ENCODE results near the gene JMJD7. TPM values are rescaled to one million over a fixed set of nuclear protein-coding genes. Genes with fewer than 3 reads are reported as not detected.

Gene JMJD7
- polyA plus RNA-seq, 2 of the 4 experiments (the other 2 are of a cell fraction): 3.4 to 3.8 TPM

- ChIA-PET POLR2A (no interaction called here), CTCF (interaction anchor here (0.6 to 1.3 kb wide), 3 partner anchors 10 to 591 kb away, joined by 3 to 5 read pairs (median 3); no protein-coding TSS in a partner anchor)
- Histone ChIP-seq H3K4me1 (no peaks in the 10 kb centered on the region), H3K4me3 (no peak overlapping the region), H3K4me2 (no peak overlapping the region), H3K9me3 (no peaks in the 10 kb centered on the region), H3K27ac (no peak overlapping the region)
- FAIRE-seq (no peak), DNase-seq (ENCODE audit: low read depth in 1 of 2, low spot score in 1 of 2) (no peak), ATAC-seq (no peak)
- 93% methylated on average over 3 of the region's 13 CpGs for WGBS (ENCODE audit: missing lambda C conversion rate)
- TF ChIP-seq RCOR1 (IDR thresholded peaks at IDR 0.05; ENCODE audit: low read depth, low read length): no peak
- no peak for TF ChIP-seq CTCF (IDR thresholded peaks at IDR 0.05)
- TF ChIP-seq CEBPB (IDR thresholded peaks at IDR 0.05): no peak
- TF ChIP-seq EHF (CRISPR knock-in tag; IDR thresholded peaks at IDR 0.05): no peak
- TF ChIP-seq JUNB (IDR thresholded peaks at IDR 0.05): no peak
- TF ChIP-seq HOXB13 (CRISPR knock-in tag; IDR thresholded peaks at IDR 0.05; ENCODE audit: low read depth): no peak
- no peak for TF ChIP-seq MAZ (IDR thresholded peaks at IDR 0.05; ENCODE audit: borderline replicate concordance, low read depth, low read length)
- no peak for TF ChIP-seq GATA3 (IDR thresholded peaks at IDR 0.05; ENCODE audit: borderline replicate concordance)
- no peak for TF ChIP-seq MAX (IDR thresholded peaks at IDR 0.05)
- TF ChIP-seq HEYL (CRISPR knock-in tag; IDR thresholded peaks at IDR 0.05): no peak
These were observed 49.9 kb downstream of the JMJD7 start for GRCh38 chr15:41877631-41878354.

- no peak overlapping the region for H3K4me3 ChIP-seq
- TF ChIP-seq TP53 (CRISPR knock-in tag; IDR thresholded peaks at IDR 0.05) (no peak), SMC3 (IDR thresholded peaks at IDR 0.05) (no peak), NFE2L2 (conservative IDR thresholded peaks at IDR 0.05; ENCODE audit: low read length) (no peak), GATA3 (IDR thresholded peaks at IDR 0.05; ENCODE audit: borderline replicate concordance) (no peak), JUNB (IDR thresholded peaks at IDR 0.05) (no peak)
- no peak for ATAC-seq
- H3K27ac ChIP-seq: no peak overlapping the region
- 84% methylated on average over 5 of the region's 10 CpGs for WGBS (ENCODE audit: missing lambda C conversion rate)
- no peak for FAIRE-seq
- ChIA-PET POLR2A (no interaction called here), CTCF (interaction anchor here (0.6 to 1.1 kb wide), 2 partner anchors 25 to 591 kb away, joined by 3 to 5 read pairs; no protein-coding TSS in a partner anchor)
- no peak overlapping the region for H3K4me2 ChIP-seq
- no peaks in the 10 kb centered on the region for H3K4me1 ChIP-seq
- DNase-seq (ENCODE audit: low read depth in 1 of 2, low spot score in 1 of 2): no peak
- H3K9me3 ChIP-seq: no peaks in the 10 kb centered on the region
These were observed 50.4 kb downstream of the JMJD7 start for GRCh38 chr15:41878355-41878699.

- H3K4me2 ChIP-seq: no peak overlapping the region
- DNase-seq (ENCODE audit: low read depth in 1 of 2, low spot score in 1 of 2) (no peak), ATAC-seq (no peak), FAIRE-seq (no peak)
- H3K9me3 ChIP-seq: no peaks in the 10 kb centered on the region
- TF ChIP-seq PHF8 (IDR thresholded peaks at IDR 0.05; ENCODE audit: borderline replicate concordance, low read depth): no peak
- no peak for TF ChIP-seq PBX3 (IDR thresholded peaks at IDR 0.05)
- no peak for TF ChIP-seq ZSCAN20 (CRISPR knock-in tag; IDR thresholded peaks at IDR 0.05)
- TF ChIP-seq HOXA7 (CRISPR knock-in tag; IDR thresholded peaks at IDR 0.05): no peak
- no peak for TF ChIP-seq HDAC2 (IDR thresholded peaks at IDR 0.05)
- no peak for TF ChIP-seq MAX (IDR thresholded peaks at IDR 0.05)
- no peak for TF ChIP-seq CEBPB (IDR thresholded peaks at IDR 0.05)
- TF ChIP-seq KDM5A (IDR thresholded peaks at IDR 0.05): no peak
- no peak for TF ChIP-seq KDM1A (IDR thresholded peaks at IDR 0.05; ENCODE audit: low read depth)
- no peak for TF ChIP-seq ATOH8 (CRISPR knock-in tag; IDR thresholded peaks at IDR 0.05; ENCODE audit: low read depth)
- TF ChIP-seq FOSL2 (IDR thresholded peaks at IDR 0.05): no peak
- no peak for TF ChIP-seq FOSL2 (CRISPR knock-in tag; IDR thresholded peaks at IDR 0.05)
- no peak for TF ChIP-seq MAZ (IDR thresholded peaks at IDR 0.05; ENCODE audit: borderline replicate concordance, low read depth, low read length)
- TF ChIP-seq CBX2 (IDR thresholded peaks at IDR 0.05; ENCODE audit: borderline replicate concordance, low read depth): no peak
- TF ChIP-seq POLR2AphosphoS2 (conservative IDR thresholded peaks at IDR 0.05; ENCODE audit: low read length): no peak
- no peak for TF ChIP-seq HOXB5 (CRISPR knock-in tag; IDR thresholded peaks at IDR 0.05)
- POLR2A ChIA-PET: no interaction called here
- H3K4me1 ChIP-seq: no peaks in the 10 kb centered on the region
- no peak overlapping the region for H3K27ac ChIP-seq
- CTCF ChIA-PET: interaction anchor here (1.0 to 1.1 kb wide), 2 partner anchors 24 to 27 kb away, joined by 3 read pairs; no protein-coding TSS in a partner anchor
- no peak overlapping the region for H3K4me3 ChIP-seq
- 93% methylated on average over 5 of the region's 10 CpGs for WGBS (ENCODE audit: missing lambda C conversion rate)
These were observed 51.5 kb downstream of the JMJD7 start for GRCh38 chr15:41879321-41879845.
